Hematopoietic multipotent progenitor cell treated with erythropoietin and hydrocortisone succinate and interleukin-3 and kit ligand, for 15 days (in vitro differentiated cells): Measurements from ENCODE around the gene KIF25.

Source experiments
- DNase-seq: peaks from one replicate; pipeline ENCODE4 v3.0.0-alpha.2; 2015; ENCODE audit warnings: low spot score

The KIF25 gene

DNA sequence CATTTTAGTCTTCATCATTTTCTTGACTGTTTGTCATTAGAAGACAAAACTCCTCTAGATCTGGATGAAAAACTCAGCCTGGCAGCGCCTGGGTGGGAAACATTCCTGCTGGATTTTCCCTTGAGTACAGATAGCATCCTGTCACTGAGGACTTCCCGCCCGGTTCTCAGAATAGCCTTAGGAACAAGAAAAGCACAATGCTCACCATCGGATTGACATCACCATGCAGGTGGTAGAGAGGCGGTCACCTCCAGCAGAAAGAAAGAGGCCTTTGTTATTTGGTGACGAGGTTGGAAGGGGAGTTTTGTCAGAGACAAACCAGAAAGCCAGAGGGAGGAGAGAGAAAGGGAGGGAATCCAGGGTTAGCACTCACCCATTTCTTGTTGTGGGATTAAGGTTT, 39.8 kb downstream of the KIF25 start:
- DNase-seq, result no peak

DNA sequence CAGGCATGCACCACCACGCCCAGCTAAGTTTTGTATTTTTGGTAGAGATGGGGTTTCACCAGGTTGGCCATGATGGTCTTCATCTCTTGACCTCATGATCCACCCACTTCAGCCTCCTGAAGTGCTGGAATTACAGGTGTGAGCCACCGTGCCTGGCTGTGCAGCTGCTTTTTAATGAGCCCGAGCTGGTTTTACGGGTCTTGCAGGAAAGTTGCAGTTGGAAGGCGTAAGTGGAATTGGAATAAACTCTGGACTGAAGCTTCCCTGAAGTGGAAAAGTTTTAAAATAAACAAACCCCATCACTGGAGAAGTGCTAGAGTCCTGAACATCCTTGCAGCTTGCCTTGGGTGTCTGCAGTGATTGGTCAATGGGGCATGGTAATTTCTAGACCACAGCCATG, 40.4 kb downstream of the KIF25 start:
- no peak for DNase-seq

DNA sequence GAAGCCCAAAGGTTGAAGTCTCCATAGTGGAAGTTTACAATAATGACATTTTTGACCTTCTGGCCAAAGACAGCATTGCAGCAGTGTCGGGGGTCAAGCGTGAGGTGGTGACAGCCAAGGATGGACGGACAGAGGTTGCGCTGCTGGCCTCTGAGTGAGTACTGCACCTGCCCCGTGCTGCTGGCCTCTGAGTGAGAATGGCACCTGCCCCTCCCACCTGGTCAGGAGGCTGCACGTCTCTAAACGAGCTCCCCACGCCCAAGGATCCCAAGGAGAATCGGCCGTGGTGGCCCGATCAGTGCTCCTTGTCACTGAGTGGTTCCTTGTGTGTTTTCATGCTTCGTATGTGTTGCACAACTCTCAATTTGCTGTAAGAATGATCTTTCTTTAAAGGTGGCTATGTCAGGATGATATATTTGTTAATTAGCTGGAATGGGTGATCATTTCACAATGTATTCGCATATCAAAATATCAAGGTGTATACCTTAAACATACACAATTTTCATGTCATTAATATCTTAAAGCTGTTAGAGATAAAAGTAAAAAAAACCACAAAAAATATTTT, 41.2 kb downstream of the KIF25 start:
- DNase-seq, result no peak

DNA sequence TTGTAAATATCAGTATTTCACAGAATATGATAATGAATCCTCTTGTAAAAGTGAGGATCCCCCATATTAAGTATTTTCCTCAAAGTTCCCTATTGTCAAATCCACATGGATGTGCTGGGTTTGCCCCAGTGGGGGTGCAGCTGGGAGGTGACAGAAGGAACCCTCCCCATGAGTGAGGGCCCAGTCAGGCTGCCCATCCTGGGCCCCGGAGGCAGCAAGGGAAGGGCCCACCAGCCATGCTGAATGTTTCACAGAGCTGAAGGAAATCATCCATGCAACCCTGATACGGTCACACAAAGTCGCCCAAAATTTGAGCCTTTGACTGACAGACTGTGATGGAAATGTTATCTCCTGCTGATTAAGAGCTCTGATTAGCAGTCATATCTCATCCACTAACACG, 41.8 kb downstream of the KIF25 start:
- DNase-seq, result no peak

DNA sequence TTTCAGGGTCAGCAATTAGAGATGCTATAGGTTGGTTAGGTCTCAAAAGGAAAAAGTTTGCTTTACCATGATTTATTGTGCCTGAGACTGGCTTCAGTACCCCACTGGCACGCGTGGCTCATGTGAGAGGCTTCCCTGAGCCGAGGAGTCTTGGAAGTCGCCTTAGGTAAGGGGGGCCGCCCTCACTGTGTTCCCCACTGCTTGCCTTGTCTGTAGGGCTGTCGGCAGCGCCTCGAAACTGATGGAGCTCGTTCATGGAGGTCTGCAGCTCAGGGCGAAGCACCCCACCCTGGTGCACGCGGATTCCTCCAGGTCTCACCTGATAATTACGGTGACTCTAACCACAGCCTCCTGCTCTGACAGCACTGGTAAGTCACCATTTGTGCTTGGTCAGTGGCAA, 42.4 kb downstream of the KIF25 start:
- no peak for DNase-seq

DNA sequence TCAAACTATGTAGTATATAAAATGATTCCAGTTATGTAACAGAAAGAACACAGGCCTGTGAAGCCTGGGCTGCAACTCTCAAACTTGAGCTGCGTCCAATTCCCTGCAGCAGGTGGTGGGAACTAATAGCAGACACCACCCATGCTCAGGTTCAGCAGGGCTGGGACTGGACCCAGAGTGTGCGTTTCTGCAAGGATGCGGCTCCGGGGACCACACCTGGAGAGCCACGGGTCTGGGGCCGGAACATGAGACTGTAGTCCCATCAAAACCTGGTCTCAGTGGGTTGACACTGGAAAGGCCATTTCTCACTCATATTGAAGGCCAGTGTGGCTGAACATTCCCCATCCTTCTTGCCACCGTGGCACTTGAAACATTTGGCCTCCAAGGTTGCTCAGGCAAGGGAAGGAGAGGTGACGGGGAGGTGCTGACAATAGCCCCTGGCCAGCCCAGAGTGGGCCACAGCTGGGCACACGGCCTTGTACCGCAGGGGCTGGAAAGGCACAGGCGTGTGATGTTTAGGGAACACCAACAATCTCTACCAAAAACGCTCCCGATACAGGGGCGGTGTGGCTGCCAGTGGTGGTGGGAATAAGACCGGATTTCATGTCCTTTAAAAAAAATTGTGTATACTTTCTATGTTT, 43.5 kb downstream of the KIF25 start:
- DNase-seq, result no peak

DNA sequence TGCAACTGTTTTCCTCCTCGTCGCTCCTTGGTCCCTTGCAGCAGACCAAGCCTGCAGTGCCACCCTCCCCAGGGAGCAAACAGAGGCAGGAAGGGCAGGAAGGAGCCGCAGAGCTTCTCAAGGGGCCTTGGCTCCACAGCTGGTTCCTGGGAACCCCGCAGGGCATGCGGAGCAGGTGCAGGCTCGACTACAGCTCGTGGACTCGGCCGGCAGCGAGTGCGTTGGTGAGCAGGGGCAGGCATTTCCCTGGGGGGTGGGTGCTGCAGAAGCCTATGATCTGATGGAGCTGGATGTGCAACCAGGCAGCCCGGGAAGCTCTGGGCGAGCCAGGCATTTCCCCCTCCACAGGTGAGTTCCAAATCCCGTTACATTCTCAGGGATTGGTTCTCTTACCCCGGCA, 44.5 kb downstream of the KIF25 start:
- DNase-seq, result no peak

DNA sequence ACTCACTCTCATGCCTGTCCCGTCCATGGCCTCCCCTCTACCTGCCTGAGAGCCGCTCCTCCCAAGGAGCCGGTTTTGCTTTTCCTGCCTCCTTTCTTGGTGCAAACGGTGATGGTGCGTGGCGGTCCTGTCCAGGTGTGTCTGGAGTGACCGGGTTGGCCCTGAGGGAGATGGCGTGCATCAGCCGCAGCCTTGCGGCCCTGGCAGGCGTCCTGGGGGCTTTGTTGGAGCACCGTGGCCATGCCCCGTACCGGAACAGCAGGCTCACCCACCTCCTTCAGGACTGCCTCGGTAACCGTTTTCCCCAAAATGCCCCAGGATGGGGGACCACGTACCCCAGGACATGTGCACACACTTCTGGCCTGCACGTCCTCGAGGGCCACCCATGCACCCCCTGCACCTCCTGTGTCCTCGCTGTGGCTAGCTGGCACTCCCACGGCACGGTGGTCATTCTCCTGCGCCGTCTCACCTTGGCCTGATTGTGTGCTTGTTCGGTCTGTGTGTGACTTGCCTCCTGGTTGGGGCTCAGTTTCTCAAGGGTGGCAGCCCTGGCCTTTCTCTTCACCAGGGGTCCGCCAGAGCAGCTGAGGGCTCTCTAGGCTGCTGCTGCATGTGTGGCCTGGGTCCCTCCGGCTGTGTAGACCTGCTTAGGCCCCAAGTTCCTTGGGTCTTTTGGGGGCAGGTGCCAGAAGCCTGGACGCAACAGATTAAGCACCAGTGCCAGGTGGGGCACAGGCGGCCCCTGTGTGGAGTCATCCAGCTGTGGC, 45.1 kb downstream of the KIF25 start:
- no peak for DNase-seq

DNA sequence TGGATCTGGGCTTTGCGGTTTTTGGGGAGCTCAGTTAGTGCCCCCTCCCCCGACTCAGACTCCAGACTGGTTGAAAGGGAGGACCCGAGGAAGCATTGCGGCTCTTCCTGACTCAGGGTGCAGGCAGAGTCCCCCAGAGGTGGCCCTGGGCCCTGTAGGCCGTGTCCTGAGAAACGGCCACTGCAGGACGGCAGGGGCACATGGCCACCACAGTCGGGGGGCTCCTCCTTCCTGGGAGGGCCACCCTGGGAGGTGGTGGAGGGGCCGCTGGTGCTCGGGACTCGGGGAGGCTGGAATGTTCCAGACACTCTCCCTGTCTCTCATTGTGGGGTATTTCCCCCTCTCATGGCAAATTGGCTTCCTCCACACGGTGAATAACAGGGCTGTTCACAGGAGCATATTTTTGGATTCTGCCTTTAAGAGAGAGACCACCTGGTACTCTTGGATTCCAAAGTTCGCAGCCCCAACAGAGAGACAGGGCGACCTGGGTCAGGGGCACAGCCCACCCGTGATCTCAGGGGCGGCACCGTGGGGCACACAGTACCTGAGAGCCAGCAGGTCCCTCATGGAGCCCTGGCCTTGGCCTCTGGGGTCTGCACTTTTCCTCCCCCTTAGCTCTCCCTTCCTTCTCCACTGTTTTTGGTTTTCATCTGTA, 45.8 kb downstream of the KIF25 start:
- no peak for DNase-seq

DNA sequence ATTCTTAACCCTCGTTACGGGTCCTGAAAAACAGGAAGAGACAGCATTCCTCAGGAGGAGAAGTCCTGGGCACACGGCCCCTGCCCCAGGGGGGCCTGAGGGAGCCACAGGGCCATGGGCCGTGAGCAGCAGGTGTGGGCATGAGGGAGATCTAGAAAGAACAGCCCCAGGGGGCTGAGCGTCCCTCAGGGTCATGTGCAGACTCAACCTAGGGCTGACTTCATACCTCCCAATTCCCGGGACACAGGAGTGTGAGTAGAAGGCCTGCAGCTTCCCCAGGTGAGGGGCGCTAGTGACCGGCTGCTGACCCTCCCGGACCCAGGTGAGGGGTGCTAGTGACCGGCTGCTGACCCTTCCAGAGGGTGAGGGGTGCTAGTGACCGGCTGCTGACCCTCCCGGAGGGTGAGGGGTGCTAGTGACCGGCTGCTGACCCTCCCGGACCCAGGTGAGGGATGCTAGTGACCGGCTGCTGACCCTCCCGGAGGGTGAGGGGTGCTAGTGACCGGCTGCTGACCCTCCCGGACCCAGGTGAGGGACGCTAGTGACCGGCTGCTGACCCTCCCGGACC, 46.5 kb downstream of the KIF25 start:
- DNase-seq, result no peak

DNA sequence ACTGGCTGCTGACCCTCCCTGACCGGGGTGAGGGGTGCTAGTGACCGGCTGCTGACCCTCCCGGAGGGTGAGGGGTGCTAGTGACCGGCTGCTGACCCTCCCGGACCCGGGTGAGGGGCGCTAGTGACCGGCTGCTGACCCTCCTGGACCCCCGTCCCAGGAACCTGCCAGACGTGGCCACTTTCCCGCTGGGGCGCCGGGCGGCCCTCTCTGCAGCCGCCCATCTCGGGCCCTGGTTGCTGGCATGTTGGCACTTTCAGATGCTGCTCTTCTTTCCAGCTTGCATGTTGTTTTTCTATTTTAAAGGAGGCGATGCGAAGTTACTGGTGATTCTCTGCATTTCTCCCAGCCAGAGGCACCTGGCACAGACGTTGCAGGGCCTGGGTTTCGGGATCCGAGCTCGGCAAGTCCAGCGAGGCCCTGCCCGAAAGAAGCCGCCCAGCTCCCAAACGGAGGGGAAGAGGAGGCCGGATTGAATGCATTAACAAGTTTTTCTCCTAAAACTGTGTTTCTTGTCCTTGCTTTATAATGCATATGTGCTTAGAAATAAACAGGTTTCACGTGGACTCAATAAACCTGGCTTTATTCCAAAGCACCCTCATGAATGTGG, 47.2 kb downstream of the KIF25 start:
- DNase-seq, result no peak

DNA sequence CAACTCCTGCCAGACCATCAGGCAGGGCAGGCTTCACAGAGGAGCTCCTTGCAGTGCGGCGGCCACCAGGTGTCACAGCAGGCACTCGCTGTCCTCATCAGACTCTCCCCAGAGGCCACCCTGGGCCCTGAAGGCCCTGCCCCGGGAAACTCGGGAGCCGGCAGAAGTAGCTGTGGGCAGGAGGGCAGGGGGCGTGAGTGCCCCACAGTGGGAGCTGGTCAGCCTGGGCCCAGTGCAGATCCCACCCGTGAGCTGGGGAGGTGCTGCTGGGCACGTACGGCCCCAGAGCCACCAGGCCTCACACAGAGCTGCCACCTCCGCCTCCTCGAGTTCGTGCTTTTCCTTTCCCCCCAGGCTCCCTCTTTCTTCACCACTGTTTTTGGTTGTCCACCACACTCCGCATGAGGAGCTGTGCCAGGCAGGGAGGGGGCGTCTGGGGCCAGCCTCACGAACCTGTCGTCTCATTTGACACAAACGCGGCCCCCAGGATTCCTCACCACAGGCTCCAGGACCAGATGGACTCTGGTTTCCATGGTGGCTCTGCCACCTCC, 47.7 kb downstream of the KIF25 start:
- no peak for DNase-seq

DNA sequence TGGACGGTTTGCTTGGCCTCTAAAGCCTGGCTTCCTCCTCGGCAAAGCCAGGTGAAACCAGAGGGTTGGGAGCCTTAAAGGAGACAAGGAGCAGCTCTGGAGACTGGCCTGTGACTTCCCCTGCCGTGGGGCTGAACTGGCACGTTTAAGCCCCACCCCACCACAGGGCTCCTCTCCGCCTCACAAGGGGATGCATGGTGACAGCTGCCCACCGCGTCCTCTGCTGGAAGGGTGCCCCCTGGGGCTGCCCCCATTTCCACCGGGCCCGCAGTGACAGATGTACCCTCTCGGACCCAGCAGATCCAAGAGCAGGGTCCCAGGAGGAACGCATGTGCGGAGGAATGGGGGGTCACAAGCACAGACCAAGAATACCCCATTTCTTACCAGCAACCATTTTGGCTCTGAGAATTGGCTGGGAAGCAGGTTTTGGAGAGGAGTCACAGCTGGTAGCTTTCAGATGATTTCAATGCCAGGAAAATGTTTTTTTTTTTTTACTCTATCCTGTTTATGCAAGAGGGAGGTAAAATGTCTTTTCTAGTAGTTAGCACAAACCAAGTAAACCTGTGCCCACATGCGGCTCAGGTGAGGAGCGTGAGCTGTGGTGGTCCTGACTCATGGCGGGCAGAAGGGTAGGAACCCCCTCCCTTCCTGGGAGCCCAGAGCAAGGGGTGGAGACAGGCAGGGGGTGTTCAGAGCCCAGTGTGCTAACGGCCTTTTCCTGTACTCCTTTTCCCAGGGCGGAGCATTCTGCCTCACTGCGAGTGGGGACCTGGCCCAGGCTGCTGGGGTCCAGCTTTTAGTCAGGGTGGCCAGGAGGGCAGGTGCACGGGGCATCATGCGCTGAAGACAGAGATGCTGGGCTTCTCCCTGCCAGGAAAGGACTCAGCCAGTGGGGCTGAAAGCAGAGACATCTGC, 48.5 kb downstream of the KIF25 start:
- DNase-seq, result no peak

DNA sequence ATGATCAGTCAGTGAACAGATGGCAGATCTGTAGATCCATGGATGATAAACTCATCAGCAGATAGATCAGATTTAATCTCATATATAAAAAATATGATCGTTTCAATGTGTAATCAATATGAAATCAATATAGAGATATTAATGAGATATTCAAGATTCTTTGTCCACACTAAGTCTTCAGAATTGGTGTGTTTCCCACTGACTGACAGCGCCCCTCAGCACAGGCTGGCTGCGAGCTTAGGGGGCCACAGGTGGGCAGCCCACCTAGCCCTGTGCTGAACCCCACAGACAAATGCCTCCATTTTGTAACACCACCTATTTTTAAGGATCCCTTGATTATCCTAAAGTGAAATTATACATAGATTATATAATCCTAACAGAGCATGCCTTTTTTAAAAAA, 49.2 kb downstream of the KIF25 start:
- DNase-seq, result no peak

DNA sequence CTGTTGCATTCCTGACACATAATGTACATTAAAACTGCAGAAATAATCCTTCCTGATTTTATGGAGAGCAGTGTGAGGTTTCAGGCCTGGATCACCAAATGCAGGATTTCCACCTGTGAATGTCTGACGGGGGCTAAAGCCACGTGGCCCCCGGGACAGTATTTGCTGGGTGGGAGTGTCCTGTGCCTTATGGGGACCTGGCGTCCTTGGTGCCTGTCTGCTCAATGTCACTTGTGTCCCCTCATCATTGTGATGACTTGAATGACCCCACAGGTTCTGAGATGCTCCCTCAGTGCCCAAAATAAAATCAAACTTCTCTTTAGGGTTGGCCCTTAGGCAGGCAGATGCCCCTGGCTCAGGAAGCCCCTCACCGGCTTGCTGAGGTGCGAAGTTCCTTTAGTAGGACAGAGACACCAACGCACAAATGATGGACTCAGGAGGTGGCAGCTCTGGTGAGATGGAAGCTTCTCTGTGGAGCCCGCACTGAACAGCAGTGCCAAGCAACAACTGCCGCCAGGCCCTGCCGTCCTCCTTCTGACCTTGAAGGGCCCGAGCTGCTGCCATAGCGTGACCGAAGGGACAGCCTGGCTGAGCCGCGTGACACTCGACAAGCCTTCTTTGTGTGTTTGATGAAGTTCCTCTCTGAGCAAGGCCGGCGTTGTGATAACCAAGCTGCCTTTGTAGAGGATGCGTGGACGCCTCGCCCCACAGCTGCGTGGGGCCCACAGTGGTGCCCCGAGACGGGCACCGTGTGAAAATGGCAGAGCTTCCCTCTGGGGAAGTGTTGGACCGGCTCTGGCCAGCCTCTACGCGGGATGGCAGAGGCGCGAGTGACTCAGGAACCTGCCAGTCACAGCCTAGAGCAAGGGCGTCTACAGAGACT, 50.6 kb downstream of the KIF25 start:
- no peak for DNase-seq

DNA sequence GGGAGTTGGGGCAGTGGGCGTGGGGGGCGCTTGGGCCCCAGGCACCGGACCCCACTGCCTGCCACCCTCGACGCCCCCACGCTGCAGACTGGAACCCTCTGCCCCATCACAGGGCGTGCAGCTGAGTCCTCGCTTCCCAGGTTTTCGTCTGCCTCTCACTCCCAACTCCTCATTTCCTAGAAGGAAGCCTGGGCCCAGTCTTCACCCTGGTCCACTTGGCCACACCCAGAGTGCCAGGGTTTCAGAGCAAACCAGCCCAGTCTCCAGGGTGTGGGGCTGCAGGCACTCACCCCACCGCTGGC, 51.2 kb downstream of the KIF25 start:
- DNase-seq, result no peak

DNA sequence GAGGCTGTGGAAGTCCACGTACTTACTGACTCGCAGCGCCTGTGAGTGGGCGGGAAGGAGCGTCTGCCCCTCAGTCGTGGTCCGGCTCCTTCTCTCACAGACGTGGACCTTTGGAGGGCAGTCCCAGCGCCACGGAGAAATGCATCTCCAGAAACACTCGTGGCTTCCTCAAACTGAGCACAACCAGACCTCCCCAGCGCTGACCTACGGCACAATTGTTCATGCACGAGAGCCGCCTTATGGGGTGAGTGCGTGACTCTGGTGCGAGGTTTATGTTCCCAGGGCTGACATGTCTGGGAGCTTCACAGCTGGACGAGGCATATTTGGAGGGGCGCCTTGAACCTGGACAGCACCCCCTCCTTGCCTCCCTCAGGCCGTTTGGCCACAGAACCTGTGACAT, 51.8 kb downstream of the KIF25 start:
- DNase-seq, result no peak

DNA sequence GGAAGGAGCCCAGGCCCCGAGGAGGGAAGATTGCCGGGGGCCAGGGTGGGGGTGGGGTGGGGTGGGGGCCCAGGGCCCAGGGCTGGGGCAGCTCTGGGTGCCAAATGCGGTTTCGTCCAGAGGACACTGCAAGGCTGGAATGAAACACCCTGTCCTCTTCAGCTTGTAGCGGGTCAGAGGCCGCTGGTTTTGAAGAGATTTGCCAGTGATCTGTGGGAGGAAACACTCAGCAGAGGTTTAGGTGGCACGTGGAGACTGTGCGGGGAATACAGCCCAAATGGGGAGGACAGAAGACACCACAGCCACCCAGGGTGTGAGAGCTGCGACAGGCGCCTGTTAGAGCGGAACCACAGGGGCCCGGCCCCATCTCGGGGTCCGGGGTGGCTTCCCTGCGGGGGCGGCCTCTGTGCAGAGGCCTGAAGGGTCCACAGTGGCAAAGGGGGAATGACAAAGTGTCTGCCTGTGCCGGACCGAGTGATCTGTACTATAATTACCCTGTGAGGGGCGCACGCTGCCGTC, 52.3 kb downstream of the KIF25 start:
- no peak for DNase-seq

DNA sequence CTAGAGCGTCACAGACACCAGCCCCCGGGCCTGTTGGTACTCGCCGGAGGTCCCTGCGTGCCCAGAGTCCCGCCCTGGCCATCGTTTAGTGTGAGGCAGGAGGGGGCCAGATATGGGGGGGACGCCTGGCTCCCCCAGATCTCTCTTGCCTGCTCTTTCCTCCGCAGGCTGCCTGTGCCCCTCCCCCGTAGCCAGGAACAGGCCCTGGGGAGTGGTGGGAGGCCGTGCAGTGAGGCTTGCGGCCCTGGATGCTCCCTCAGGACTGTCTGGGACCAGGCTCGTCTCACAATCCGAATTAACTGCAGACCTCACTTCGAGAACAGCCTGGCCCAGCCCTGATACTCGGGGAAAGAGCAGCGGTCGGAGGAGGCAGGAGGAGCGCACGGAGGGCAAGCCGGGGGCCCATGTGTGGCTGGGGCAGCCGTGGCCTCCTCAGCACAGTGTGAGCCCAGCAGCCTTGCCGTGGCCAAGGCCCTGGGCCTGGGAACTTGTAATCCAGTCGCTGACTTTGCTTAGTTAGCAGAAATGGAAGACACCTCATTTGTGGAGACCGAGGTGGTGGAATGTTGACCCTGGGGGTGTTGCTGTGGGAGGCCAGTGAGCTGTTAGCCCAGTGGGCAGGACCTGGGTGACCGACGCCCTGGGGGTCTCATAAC, 52.9 kb downstream of the KIF25 start:
- no peak for DNase-seq
